H9 (cell line): ENCODE measurements around the gene FRYL. TPM values are rescaled to one million over a fixed set of nuclear protein-coding genes. Genes with fewer than 3 reads are reported as not detected.

ENCODE experiments used
- DNase-seq: peaks from one replicate; pipeline ENCODE4 v3.0.0-alpha.2; 2017
- H2AFZ ChIP-seq: one replicate; pipeline ENCODE4 v1.6.1; 2013; ENCODE audit warnings: mild to moderate bottlenecking, low read length, control low read depth, moderate library complexity
- H2AK5ac ChIP-seq: 2 replicates; pipeline ENCODE4 v1.6.1; 2013; ENCODE audit warnings: low read length, control low read depth, mixed read lengths; ENCODE audit not compliant: insufficient read length
- H2BK120ac ChIP-seq: one replicate; pipeline ENCODE4 v1.6.1; 2013; ENCODE audit warnings: low read depth, mild to moderate bottlenecking, low read length, control low read depth, inconsistent platforms; ENCODE audit not compliant: poor library complexity, severe bottlenecking
- H2BK12ac ChIP-seq: 2 replicates; pipeline ENCODE4 v1.6.1; 2013; ENCODE audit warnings: low read length, control low read depth, mixed read lengths, low read depth; ENCODE audit not compliant: insufficient read length
- H2BK15ac ChIP-seq: 2 replicates; pipeline ENCODE4 v1.6.1; 2013; ENCODE audit warnings: low read depth, low read length, control low read depth
- H2BK20ac ChIP-seq: one replicate; pipeline ENCODE4 v1.6.1; 2013; ENCODE audit warnings: low read depth, mild to moderate bottlenecking, low read length, control low read depth, inconsistent platforms; ENCODE audit not compliant: poor library complexity, severe bottlenecking
- H2BK5ac ChIP-seq: 2 replicates; pipeline ENCODE4 v1.6.1; 2013; ENCODE audit warnings: low read length, control low read depth, mixed read lengths; ENCODE audit not compliant: insufficient read length
- H3K14ac ChIP-seq: 2 replicates; pipeline ENCODE4 v1.6.1; 2013; ENCODE audit warnings: low read length, control low read depth; ENCODE audit not compliant: insufficient read depth
- H3K18ac ChIP-seq: 2 replicates; pipeline ENCODE4 v1.6.1; 2013; ENCODE audit warnings: low read depth, mild to moderate bottlenecking, mixed read lengths, low read length, control low read depth; ENCODE audit not compliant: insufficient read length
- H3K23ac ChIP-seq: 2 replicates; pipeline ENCODE4 v1.6.1; 2013; ENCODE audit warnings: low read length, control low read depth, mixed read lengths, low read depth; ENCODE audit not compliant: insufficient read length
- H3K23me2 ChIP-seq: 2 replicates; pipeline ENCODE4 v1.6.1; 2013; ENCODE audit warnings: low read depth, mild to moderate bottlenecking, mixed read lengths, low read length, control low read depth; ENCODE audit not compliant: insufficient read length, poor library complexity, severe bottlenecking
- H3K27ac ChIP-seq: 2 replicates; pipeline ENCODE4 v1.5.1; 2013; ENCODE audit warnings: low read length, control low read depth, mixed read lengths, low read depth; ENCODE audit not compliant: insufficient read length
- H3K27me3 ChIP-seq: 2 replicates; pipeline ENCODE4 v1.6.1; 2013; ENCODE audit warnings: low read length, control low read depth, inconsistent platforms; ENCODE audit not compliant: insufficient read depth
- H3K4ac ChIP-seq: 2 replicates; pipeline ENCODE4 v1.6.1; 2013; ENCODE audit warnings: low read depth, mild to moderate bottlenecking, control low read depth, inconsistent platforms, low read length, moderate library complexity
- H3K4me1 ChIP-seq: 2 replicates; pipeline ENCODE4 v1.6.1; 2013; ENCODE audit warnings: low read length, control low read depth, inconsistent platforms; ENCODE audit not compliant: insufficient read depth
- H3K4me2 ChIP-seq: 2 replicates; pipeline ENCODE4 v1.6.1; 2013; ENCODE audit warnings: low read length, control low read depth, mixed read lengths; ENCODE audit not compliant: insufficient read length, insufficient read depth
- H3K56ac ChIP-seq: 2 replicates; pipeline ENCODE4 v1.6.1; 2013; ENCODE audit warnings: low read depth, mild to moderate bottlenecking, mixed read lengths, low read length, control low read depth; ENCODE audit not compliant: insufficient read length
- H3K79me1 ChIP-seq: 2 replicates; pipeline ENCODE4 v1.6.1; 2013; ENCODE audit warnings: low read depth, mild to moderate bottlenecking, moderate library complexity, low read length, control low read depth, inconsistent platforms; ENCODE audit not compliant: insufficient read depth, poor library complexity, severe bottlenecking
- H3K79me2 ChIP-seq: 2 replicates; pipeline ENCODE4 v1.6.1; 2013; ENCODE audit warnings: low read length, control low read depth, inconsistent platforms; ENCODE audit not compliant: insufficient read depth
- H3K9ac ChIP-seq: 2 replicates; pipeline ENCODE4 v1.6.1; 2013; ENCODE audit warnings: low read length, control low read depth, mixed read lengths; ENCODE audit not compliant: insufficient read length; ENCODE audit errors: extremely low read depth
- H3K9me3 ChIP-seq: one replicate; pipeline ENCODE4 v1.6.1; 2013; ENCODE audit warnings: low read depth, low read length, inconsistent platforms; ENCODE audit not compliant: control insufficient read depth
- H3T11ph ChIP-seq: one replicate; pipeline ENCODE4 v1.6.1; 2013; ENCODE audit warnings: mild to moderate bottlenecking, low read length, control low read depth, inconsistent platforms
- H4K20me1 ChIP-seq: one replicate; pipeline ENCODE4 v1.6.1; 2013; ENCODE audit not compliant: control insufficient read depth, insufficient read length, insufficient read depth
- H4K5ac ChIP-seq: 2 replicates; pipeline ENCODE4 v1.6.1; 2013; ENCODE audit warnings: low read depth, mild to moderate bottlenecking, mixed read lengths, low read length, control low read depth; ENCODE audit not compliant: insufficient read length
- H4K8ac ChIP-seq: replicated peaks from 2 replicates; pipeline ENCODE4 v1.6.1; 2013; ENCODE audit warnings: low read length, control low read depth, mixed read lengths, low read depth; ENCODE audit not compliant: insufficient read length
- H4K91ac ChIP-seq: 2 replicates; pipeline ENCODE4 v1.6.1; 2013; ENCODE audit warnings: low read depth, mild to moderate bottlenecking, moderate library complexity, mixed read lengths, low read length, control low read depth; ENCODE audit not compliant: insufficient read length
- H3K27ac Mint-ChIP-seq, 3 experiments: 2 replicates in 2 of 3; 3 replicates in 1 of 3; pipeline ENCODE4 v1.8.0; 2020 to 2021; ENCODE audit warnings: mixed read lengths in 3 of 3, mild to moderate bottlenecking in 1 of 3, moderate library complexity in 1 of 3
- H3K27me3 Mint-ChIP-seq: 2 replicates; pipeline ENCODE4 v1.8.0; 2021; ENCODE audit warnings: low read depth, mild to moderate bottlenecking, moderate library complexity, mixed read lengths
- H3K36me3 Mint-ChIP-seq, 3 experiments: 2 replicates in 2 of 3; 3 replicates in 1 of 3; pipeline ENCODE4 v1.8.0; 2020 to 2021; ENCODE audit warnings: low read depth in 3 of 3, mixed read lengths in 3 of 3; ENCODE audit not compliant: insufficient read depth in 1 of 3
- H3K4me1 Mint-ChIP-seq, 2 experiments: 2 replicates each; pipeline ENCODE4 v1.8.0; 2020; ENCODE audit warnings: mixed read lengths in 2 of 2
- H3K4me3 Mint-ChIP-seq, 2 experiments: 2 replicates in 1 of 2; 3 replicates in 1 of 2; pipeline ENCODE4 v1.8.0; 2020 to 2021; ENCODE audit warnings: mild to moderate bottlenecking in 2 of 2, mixed read lengths in 2 of 2, moderate library complexity in 1 of 2
- H3K9me3 Mint-ChIP-seq, 2 experiments: 2 replicates in 1 of 2; 3 replicates in 1 of 2; pipeline ENCODE4 v1.8.0; 2020; ENCODE audit warnings: mild to moderate bottlenecking in 2 of 2, mixed read lengths in 2 of 2, moderate library complexity in 1 of 2
- CTCF ChIP-seq: fragments of 200-600 bp; sonication (generic); conservative IDR thresholded peaks from 3 replicates; pipeline ENCODE4 v1.8.0; 2021; ENCODE audit warnings: antibody characterized with exemption, mild to moderate bottlenecking
- WGBS: extraction: QIAGEN DNeasy Blood & Tissue Kit; methylation state at CpG from one replicate; pipeline ENCODE4 v1.1.7; 2013; ENCODE audit warnings: missing lambda C conversion rate, low lambda C conversion rate, mixed read lengths; ENCODE audit not compliant: insufficient read length; ENCODE audit errors: extremely low coverage; 5-methylcytosine and 5-hydroxymethylcytosine counted together
- total RNA-seq: library from RNA; stranded (reverse); gene quantifications from 2 replicates; pipeline ENCODE4 v1.2.1, GENCODE V29; 2021

The FRYL gene
- total RNA-seq, 1 experiment from 2014 or later = 31.5 TPM

- no peak overlapping the region for H4K8ac ChIP-seq
- no CpG with 5 or more reads among the region's 6 CpGs for WGBS
- H3K27me3 ChIP-seq = no peaks in the 10 kb centered on the region
- no peak overlapping the region for H3K27ac Mint-ChIP-seq
- H3K27ac ChIP-seq = no peak overlapping the region
- no peaks in the 10 kb centered on the region for H3K36me3 Mint-ChIP-seq
- H2AFZ ChIP-seq = no peak overlapping the region
- H3K27me3 Mint-ChIP-seq = peaks cover 5% of the 10 kb centered on the region
- H3K23ac ChIP-seq = no peak overlapping the region
- H3K9me3 ChIP-seq = no peaks in the 10 kb centered on the region
- H3K4me2 ChIP-seq = no peak overlapping the region
- H2BK15ac ChIP-seq = no peak overlapping the region
- H3T11ph ChIP-seq = no peak overlapping the region
- H2BK120ac ChIP-seq = no peak overlapping the region
- H3K9ac ChIP-seq = no peak overlapping the region
- no peak overlapping the region for H3K56ac ChIP-seq
- DNase-seq = no peak
- H3K9me3 Mint-ChIP-seq = no peaks in the 10 kb centered on the region; a peak in 1 of 5 replicates
- H4K91ac ChIP-seq = no peak overlapping the region
- H3K23me2 ChIP-seq = no peaks in the 10 kb centered on the region
- H3K14ac ChIP-seq = no peak overlapping the region
- H4K5ac ChIP-seq = no peak overlapping the region
- H3K4me1 ChIP-seq = no peaks in the 10 kb centered on the region; the same call in 1 of the 2 replicates
- no peaks in the 10 kb centered on the region for H3K79me1 ChIP-seq
- H3K18ac ChIP-seq = no peak overlapping the region
- H3K79me2 ChIP-seq = no peaks in the 10 kb centered on the region
- TF ChIP-seq CTCF = no peak
- no peak overlapping the region for H2BK20ac ChIP-seq
- no peak overlapping the region for H3K4me3 Mint-ChIP-seq
- no peak overlapping the region for H2AK5ac ChIP-seq
- no peak overlapping the region for H2BK12ac ChIP-seq
- no peak overlapping the region for H3K4ac ChIP-seq
- H2BK5ac ChIP-seq = no peak overlapping the region
- no peaks in the 10 kb centered on the region for H4K20me1 ChIP-seq
- H3K4me1 Mint-ChIP-seq = no peaks in the 10 kb centered on the region
These were observed 304.3 kb downstream of the FRYL start for GRCh38 chr4:48475770-48476169.
